Chondrocyte (in vitro differentiated cells): ENCODE results near the gene SGCD. TPM values are rescaled to one million over a fixed set of nuclear protein-coding genes. Genes with fewer than 3 reads are reported as not detected.

Experiments
- DNase-seq: peaks from one replicate; pipeline ENCODE4 v3.0.0; 2021; ENCODE audit warnings: mixed read lengths, low spot score
- H3K27ac Mint-ChIP-seq: one replicate; pipeline ENCODE4 v1.8.0; 2021; ENCODE audit warnings: mild to moderate bottlenecking, moderate library complexity, mixed read lengths; ENCODE audit not compliant: unreplicated experiment
- H3K27me3 Mint-ChIP-seq: 2 replicates; pipeline ENCODE4 v1.8.0; 2021; ENCODE audit warnings: low read depth, mixed read lengths
- H3K36me3 Mint-ChIP-seq: 2 replicates; pipeline ENCODE4 v1.8.0; 2021; ENCODE audit warnings: low read depth, mixed read lengths
- H3K4me1 Mint-ChIP-seq: 2 replicates; pipeline ENCODE4 v1.8.0; 2021; ENCODE audit warnings: low read depth, mild to moderate bottlenecking, mixed read lengths
- H3K4me3 Mint-ChIP-seq: one replicate; pipeline ENCODE4 v1.8.0; 2021; ENCODE audit warnings: mild to moderate bottlenecking, moderate library complexity, mixed read lengths; ENCODE audit not compliant: unreplicated experiment
- H3K9me3 Mint-ChIP-seq: 2 replicates; pipeline ENCODE4 v1.8.0; 2021; ENCODE audit warnings: low read depth, mixed read lengths
- total RNA-seq: library from RNA; stranded (reverse); gene quantifications from 3 replicates; pipeline ENCODE4 v1.2.1, GENCODE V29; 2021
- TF ChIP-seq, protein P1 (sequence below): fragments of 200-600 bp; sonication (generic); IDR thresholded peaks from 2 replicates; pipeline ENCODE4 v1.5.0; 2021; ENCODE audit warnings: antibody characterized with exemption, mild to moderate bottlenecking, moderate library complexity

SGCD gene
- total RNA-seq, 1 donor from 2014 or later = 8.4 TPM

DNA sequence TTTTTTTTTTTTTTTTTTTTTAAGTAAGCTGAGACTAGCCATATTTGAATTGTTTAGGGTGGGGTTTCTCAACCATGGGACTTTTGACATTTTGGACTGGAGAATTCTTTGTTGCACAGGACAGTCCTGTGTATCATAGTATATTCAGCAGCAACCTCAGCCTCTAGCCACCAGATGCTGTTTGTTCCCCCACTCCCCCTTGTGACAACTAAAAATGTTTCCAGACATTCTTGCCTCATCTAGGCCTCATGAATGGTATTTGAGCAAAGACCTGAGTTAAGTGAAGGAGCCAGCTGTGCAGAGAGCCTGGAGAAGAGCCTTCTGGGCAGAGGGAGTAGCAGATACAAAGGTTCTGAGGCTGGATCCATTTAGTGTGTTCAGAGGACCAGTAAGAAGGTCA lies 155.9 kb downstream of the SGCD start:
- no peaks in the 10 kb centered on the region for H3K27me3 Mint-ChIP-seq
- TF ChIP-seq, protein P1, sequence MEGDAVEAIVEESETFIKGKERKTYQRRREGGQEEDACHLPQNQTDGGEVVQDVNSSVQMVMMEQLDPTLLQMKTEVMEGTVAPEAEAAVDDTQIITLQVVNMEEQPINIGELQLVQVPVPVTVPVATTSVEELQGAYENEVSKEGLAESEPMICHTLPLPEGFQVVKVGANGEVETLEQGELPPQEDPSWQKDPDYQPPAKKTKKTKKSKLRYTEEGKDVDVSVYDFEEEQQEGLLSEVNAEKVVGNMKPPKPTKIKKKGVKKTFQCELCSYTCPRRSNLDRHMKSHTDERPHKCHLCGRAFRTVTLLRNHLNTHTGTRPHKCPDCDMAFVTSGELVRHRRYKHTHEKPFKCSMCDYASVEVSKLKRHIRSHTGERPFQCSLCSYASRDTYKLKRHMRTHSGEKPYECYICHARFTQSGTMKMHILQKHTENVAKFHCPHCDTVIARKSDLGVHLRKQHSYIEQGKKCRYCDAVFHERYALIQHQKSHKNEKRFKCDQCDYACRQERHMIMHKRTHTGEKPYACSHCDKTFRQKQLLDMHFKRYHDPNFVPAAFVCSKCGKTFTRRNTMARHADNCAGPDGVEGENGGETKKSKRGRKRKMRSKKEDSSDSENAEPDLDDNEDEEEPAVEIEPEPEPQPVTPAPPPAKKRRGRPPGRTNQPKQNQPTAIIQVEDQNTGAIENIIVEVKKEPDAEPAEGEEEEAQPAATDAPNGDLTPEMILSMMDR = no peak
- H3K4me1 Mint-ChIP-seq = peaks cover 34% of the 10 kb centered on the region
- H3K27ac Mint-ChIP-seq = no peak overlapping the region
- no peak for DNase-seq
- H3K4me3 Mint-ChIP-seq = no peak overlapping the region
- peaks cover 3% of the 10 kb centered on the region for H3K36me3 Mint-ChIP-seq
- peaks cover 11% of the 10 kb centered on the region for H3K9me3 Mint-ChIP-seq

DNA sequence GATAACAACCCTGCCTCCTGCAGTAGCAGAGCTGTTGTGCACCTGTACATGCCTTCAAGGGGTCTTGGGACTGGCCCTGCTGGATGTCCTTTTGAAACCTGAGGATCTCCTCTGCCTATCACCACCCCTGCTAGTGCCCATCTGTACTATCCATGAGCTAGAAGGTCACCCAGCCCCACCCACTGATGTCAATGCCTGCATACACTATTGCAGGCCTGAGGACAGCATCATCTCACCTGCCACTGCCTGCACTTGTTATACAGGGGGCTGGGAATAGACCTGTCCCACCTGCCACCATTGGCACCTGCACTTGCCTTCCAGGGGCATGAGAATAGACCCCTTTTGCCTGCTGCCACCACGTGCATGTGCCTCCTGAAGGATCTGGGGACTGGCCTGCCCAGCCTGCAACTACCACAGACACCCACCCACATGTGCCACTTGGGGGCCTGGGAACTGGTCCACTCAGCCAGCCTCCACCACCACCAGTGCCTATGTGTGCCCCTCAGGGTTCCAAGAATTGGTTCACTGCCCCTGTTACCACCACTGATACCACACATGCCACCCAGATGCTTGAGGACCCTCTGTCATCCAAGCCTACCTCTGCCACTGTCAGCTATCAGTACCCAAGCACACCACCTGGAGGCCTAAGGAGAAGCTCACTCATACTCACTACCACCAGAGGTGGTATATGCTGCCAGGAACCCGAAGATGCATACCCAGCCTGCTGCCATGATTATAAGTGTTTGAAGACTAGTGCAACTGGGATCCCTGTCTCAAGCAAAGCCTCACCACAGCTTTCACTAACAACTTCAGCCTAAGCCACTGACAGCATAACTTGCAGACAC lies 159.7 kb downstream of the SGCD start:
- Mint-ChIP-seq H3K4me1 (peaks cover 13% of the 10 kb centered on the region), H3K27me3 (no peaks in the 10 kb centered on the region), H3K27ac (no peak overlapping the region), H3K36me3 (peaks cover 8% of the 10 kb centered on the region), H3K4me3 (no peak overlapping the region), H3K9me3 (peaks cover 24% of the 10 kb centered on the region)
- DNase-seq = no peak
- TF ChIP-seq, protein P1 = no peak

DNA sequence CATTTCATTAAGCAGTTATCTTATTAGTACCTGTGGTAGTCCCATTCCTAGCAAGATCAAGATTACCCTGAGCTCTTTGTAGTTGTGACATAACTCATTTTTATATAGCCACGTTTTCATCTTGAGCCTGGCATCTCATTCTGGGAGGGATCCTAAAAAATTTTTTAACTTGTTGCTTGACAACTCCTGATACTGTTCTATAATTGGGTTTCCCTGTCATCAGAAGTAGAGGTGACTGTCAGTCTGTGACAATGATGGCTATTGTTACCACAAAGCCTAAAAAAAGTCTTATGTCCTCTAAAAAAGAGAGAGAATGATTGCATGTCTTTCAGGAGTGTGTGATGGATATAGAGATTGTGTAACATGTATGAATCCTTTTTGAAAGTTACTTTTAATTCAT lies 164.8 kb downstream of the SGCD start:
- no peak for DNase-seq
- Mint-ChIP-seq H3K27me3 (no peaks in the 10 kb centered on the region), H3K9me3 (peaks cover 23% of the 10 kb centered on the region)

DNA sequence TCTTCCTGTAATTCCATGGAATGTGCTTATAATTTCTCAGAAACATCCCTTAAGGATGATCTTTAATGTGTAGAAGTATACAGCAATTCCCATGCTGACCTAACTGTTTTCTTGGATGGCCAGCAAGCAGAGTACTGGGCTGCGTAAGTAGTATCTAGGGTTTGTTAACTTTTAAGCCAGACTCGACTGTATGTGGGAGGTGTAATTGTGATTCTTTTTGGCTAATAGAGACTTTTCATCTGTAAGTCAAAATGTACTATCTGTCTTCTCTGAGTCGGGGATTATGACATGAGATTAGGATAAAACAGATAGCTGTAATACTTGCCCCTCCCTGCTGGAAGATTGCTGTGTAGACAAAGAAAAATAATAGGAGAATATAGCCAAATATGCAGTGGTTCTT lies 169.3 kb downstream of the SGCD start:
- H3K27me3 Mint-ChIP-seq = no peaks in the 10 kb centered on the region

More for the DNA sequence above, 164.8 kb downstream of the SGCD start:
- Mint-ChIP-seq H3K27ac (no peak overlapping the region), H3K4me3 (no peak overlapping the region), H3K4me1 (peaks cover 5% of the 10 kb centered on the region), H3K36me3 (peaks cover 8% of the 10 kb centered on the region)
- TF ChIP-seq, protein P1 = no peak

DNA sequence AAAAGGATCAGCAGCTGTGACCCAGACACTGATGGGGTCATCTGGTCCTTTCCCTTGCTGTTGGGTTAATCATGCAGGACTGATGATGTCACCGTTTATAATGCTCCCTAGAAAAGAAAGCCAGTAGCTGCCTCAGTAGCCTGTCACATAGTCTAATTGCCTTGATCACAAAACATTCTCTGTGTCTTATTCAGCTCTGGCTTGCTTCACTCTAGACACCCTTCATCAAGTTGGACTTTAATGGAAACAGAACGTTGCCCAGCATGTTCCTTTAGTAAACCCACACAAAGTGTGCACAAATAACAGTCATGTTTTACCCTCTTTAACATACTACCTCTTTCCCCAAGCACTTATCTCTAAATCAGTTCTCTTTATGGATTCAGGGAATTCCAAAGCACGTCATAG lies 170.8 kb downstream of the SGCD start:
- no peaks in the 10 kb centered on the region for H3K36me3 Mint-ChIP-seq
- peaks cover 34% of the 10 kb centered on the region for H3K4me1 Mint-ChIP-seq
- DNase-seq = no peak
- no peak overlapping the region for H3K4me3 Mint-ChIP-seq
- no peaks in the 10 kb centered on the region for H3K27me3 Mint-ChIP-seq
- no peak overlapping the region for H3K27ac Mint-ChIP-seq
- TF ChIP-seq, protein P1 = no peak
- peaks cover 2% of the 10 kb centered on the region for H3K9me3 Mint-ChIP-seq

More for the DNA sequence above, 169.3 kb downstream of the SGCD start:
- peaks cover 34% of the 10 kb centered on the region for H3K4me1 Mint-ChIP-seq
- no peaks in the 10 kb centered on the region for H3K36me3 Mint-ChIP-seq
- no peak overlapping the region for H3K27ac Mint-ChIP-seq
- DNase-seq = no peak
- TF ChIP-seq, protein P1 = no peak
- H3K9me3 Mint-ChIP-seq = peaks cover 2% of the 10 kb centered on the region
- no peak overlapping the region for H3K4me3 Mint-ChIP-seq
